H9 (cell line): ENCODE measurements around the gene TLE6. TPM values are rescaled to one million over a fixed set of nuclear protein-coding genes. Genes with fewer than 3 reads are reported as not detected.
"Not testable (repeated sequence)": the region's sequence is repeated elsewhere in the genome, so short reads cannot be mapped to it uniquely, and the experiment has no call there.

Source experiments
- DNase-seq: peaks from one replicate; pipeline ENCODE4 v3.0.0-alpha.2; 2017
- H2AFZ ChIP-seq: one replicate; pipeline ENCODE4 v1.6.1; 2013; ENCODE audit warnings: mild to moderate bottlenecking, low read length, control low read depth, moderate library complexity
- H2AK5ac ChIP-seq: 2 replicates; pipeline ENCODE4 v1.6.1; 2013; ENCODE audit warnings: low read length, control low read depth, mixed read lengths; ENCODE audit not compliant: insufficient read length
- H2BK120ac ChIP-seq: one replicate; pipeline ENCODE4 v1.6.1; 2013; ENCODE audit warnings: low read depth, mild to moderate bottlenecking, low read length, control low read depth, inconsistent platforms; ENCODE audit not compliant: poor library complexity, severe bottlenecking
- H2BK12ac ChIP-seq: 2 replicates; pipeline ENCODE4 v1.6.1; 2013; ENCODE audit warnings: low read length, control low read depth, mixed read lengths, low read depth; ENCODE audit not compliant: insufficient read length
- H2BK15ac ChIP-seq: 2 replicates; pipeline ENCODE4 v1.6.1; 2013; ENCODE audit warnings: low read depth, low read length, control low read depth
- H2BK20ac ChIP-seq: one replicate; pipeline ENCODE4 v1.6.1; 2013; ENCODE audit warnings: low read depth, mild to moderate bottlenecking, low read length, control low read depth, inconsistent platforms; ENCODE audit not compliant: poor library complexity, severe bottlenecking
- H2BK5ac ChIP-seq: 2 replicates; pipeline ENCODE4 v1.6.1; 2013; ENCODE audit warnings: low read length, control low read depth, mixed read lengths; ENCODE audit not compliant: insufficient read length
- H3K14ac ChIP-seq: 2 replicates; pipeline ENCODE4 v1.6.1; 2013; ENCODE audit warnings: low read length, control low read depth; ENCODE audit not compliant: insufficient read depth
- H3K18ac ChIP-seq: 2 replicates; pipeline ENCODE4 v1.6.1; 2013; ENCODE audit warnings: low read depth, mild to moderate bottlenecking, mixed read lengths, low read length, control low read depth; ENCODE audit not compliant: insufficient read length
- H3K23ac ChIP-seq: 2 replicates; pipeline ENCODE4 v1.6.1; 2013; ENCODE audit warnings: low read length, control low read depth, mixed read lengths, low read depth; ENCODE audit not compliant: insufficient read length
- H3K23me2 ChIP-seq: 2 replicates; pipeline ENCODE4 v1.6.1; 2013; ENCODE audit warnings: low read depth, mild to moderate bottlenecking, mixed read lengths, low read length, control low read depth; ENCODE audit not compliant: insufficient read length, poor library complexity, severe bottlenecking
- H3K27ac ChIP-seq: 2 replicates; pipeline ENCODE4 v1.5.1; 2013; ENCODE audit warnings: low read length, control low read depth, mixed read lengths, low read depth; ENCODE audit not compliant: insufficient read length
- H3K27me3 ChIP-seq: 2 replicates; pipeline ENCODE4 v1.6.1; 2013; ENCODE audit warnings: low read length, control low read depth, inconsistent platforms; ENCODE audit not compliant: insufficient read depth
- H3K4ac ChIP-seq: 2 replicates; pipeline ENCODE4 v1.6.1; 2013; ENCODE audit warnings: low read depth, mild to moderate bottlenecking, control low read depth, inconsistent platforms, low read length, moderate library complexity
- H3K4me1 ChIP-seq: 2 replicates; pipeline ENCODE4 v1.6.1; 2013; ENCODE audit warnings: low read length, control low read depth, inconsistent platforms; ENCODE audit not compliant: insufficient read depth
- H3K4me2 ChIP-seq: 2 replicates; pipeline ENCODE4 v1.6.1; 2013; ENCODE audit warnings: low read length, control low read depth, mixed read lengths; ENCODE audit not compliant: insufficient read length, insufficient read depth
- H3K56ac ChIP-seq: 2 replicates; pipeline ENCODE4 v1.6.1; 2013; ENCODE audit warnings: low read depth, mild to moderate bottlenecking, mixed read lengths, low read length, control low read depth; ENCODE audit not compliant: insufficient read length
- H3K79me1 ChIP-seq: 2 replicates; pipeline ENCODE4 v1.6.1; 2013; ENCODE audit warnings: low read depth, mild to moderate bottlenecking, moderate library complexity, low read length, control low read depth, inconsistent platforms; ENCODE audit not compliant: insufficient read depth, poor library complexity, severe bottlenecking
- H3K79me2 ChIP-seq: 2 replicates; pipeline ENCODE4 v1.6.1; 2013; ENCODE audit warnings: low read length, control low read depth, inconsistent platforms; ENCODE audit not compliant: insufficient read depth
- H3K9ac ChIP-seq: 2 replicates; pipeline ENCODE4 v1.6.1; 2013; ENCODE audit warnings: low read length, control low read depth, mixed read lengths; ENCODE audit not compliant: insufficient read length; ENCODE audit errors: extremely low read depth
- H3K9me3 ChIP-seq: one replicate; pipeline ENCODE4 v1.6.1; 2013; ENCODE audit warnings: low read depth, low read length, inconsistent platforms; ENCODE audit not compliant: control insufficient read depth
- H3T11ph ChIP-seq: one replicate; pipeline ENCODE4 v1.6.1; 2013; ENCODE audit warnings: mild to moderate bottlenecking, low read length, control low read depth, inconsistent platforms
- H4K20me1 ChIP-seq: one replicate; pipeline ENCODE4 v1.6.1; 2013; ENCODE audit not compliant: control insufficient read depth, insufficient read length, insufficient read depth
- H4K5ac ChIP-seq: 2 replicates; pipeline ENCODE4 v1.6.1; 2013; ENCODE audit warnings: low read depth, mild to moderate bottlenecking, mixed read lengths, low read length, control low read depth; ENCODE audit not compliant: insufficient read length
- H4K8ac ChIP-seq: replicated peaks from 2 replicates; pipeline ENCODE4 v1.6.1; 2013; ENCODE audit warnings: low read length, control low read depth, mixed read lengths, low read depth; ENCODE audit not compliant: insufficient read length
- H4K91ac ChIP-seq: 2 replicates; pipeline ENCODE4 v1.6.1; 2013; ENCODE audit warnings: low read depth, mild to moderate bottlenecking, moderate library complexity, mixed read lengths, low read length, control low read depth; ENCODE audit not compliant: insufficient read length
- H3K27ac Mint-ChIP-seq, 3 experiments: 2 replicates in 2 of 3; 3 replicates in 1 of 3; pipeline ENCODE4 v1.8.0; 2020 to 2021; ENCODE audit warnings: mixed read lengths in 3 of 3, mild to moderate bottlenecking in 1 of 3, moderate library complexity in 1 of 3
- H3K27me3 Mint-ChIP-seq: 2 replicates; pipeline ENCODE4 v1.8.0; 2021; ENCODE audit warnings: low read depth, mild to moderate bottlenecking, moderate library complexity, mixed read lengths
- H3K36me3 Mint-ChIP-seq, 3 experiments: 2 replicates in 2 of 3; 3 replicates in 1 of 3; pipeline ENCODE4 v1.8.0; 2020 to 2021; ENCODE audit warnings: low read depth in 3 of 3, mixed read lengths in 3 of 3; ENCODE audit not compliant: insufficient read depth in 1 of 3
- H3K4me1 Mint-ChIP-seq, 2 experiments: 2 replicates each; pipeline ENCODE4 v1.8.0; 2020; ENCODE audit warnings: mixed read lengths in 2 of 2
- H3K4me3 Mint-ChIP-seq, 2 experiments: 2 replicates in 1 of 2; 3 replicates in 1 of 2; pipeline ENCODE4 v1.8.0; 2020 to 2021; ENCODE audit warnings: mild to moderate bottlenecking in 2 of 2, mixed read lengths in 2 of 2, moderate library complexity in 1 of 2
- H3K9me3 Mint-ChIP-seq, 2 experiments: 2 replicates in 1 of 2; 3 replicates in 1 of 2; pipeline ENCODE4 v1.8.0; 2020; ENCODE audit warnings: mild to moderate bottlenecking in 2 of 2, mixed read lengths in 2 of 2, moderate library complexity in 1 of 2
- WGBS: extraction: QIAGEN DNeasy Blood & Tissue Kit; methylation state at CpG from one replicate; pipeline ENCODE4 v1.1.7; 2013; ENCODE audit warnings: missing lambda C conversion rate, low lambda C conversion rate, mixed read lengths; ENCODE audit not compliant: insufficient read length; ENCODE audit errors: extremely low coverage; 5-methylcytosine and 5-hydroxymethylcytosine counted together
- total RNA-seq: library from RNA; stranded (reverse); gene quantifications from 2 replicates; pipeline ENCODE4 v1.2.1, GENCODE V29; 2021
- TF ChIP-seq, protein P1 (sequence below): fragments of 200-600 bp; sonication (generic); conservative IDR thresholded peaks from 3 replicates; pipeline ENCODE4 v1.8.0; 2021; ENCODE audit warnings: antibody characterized with exemption, mild to moderate bottlenecking

TLE6 gene
- total RNA-seq, 1 experiment from 2014 or later: 1.7 TPM

DNA sequence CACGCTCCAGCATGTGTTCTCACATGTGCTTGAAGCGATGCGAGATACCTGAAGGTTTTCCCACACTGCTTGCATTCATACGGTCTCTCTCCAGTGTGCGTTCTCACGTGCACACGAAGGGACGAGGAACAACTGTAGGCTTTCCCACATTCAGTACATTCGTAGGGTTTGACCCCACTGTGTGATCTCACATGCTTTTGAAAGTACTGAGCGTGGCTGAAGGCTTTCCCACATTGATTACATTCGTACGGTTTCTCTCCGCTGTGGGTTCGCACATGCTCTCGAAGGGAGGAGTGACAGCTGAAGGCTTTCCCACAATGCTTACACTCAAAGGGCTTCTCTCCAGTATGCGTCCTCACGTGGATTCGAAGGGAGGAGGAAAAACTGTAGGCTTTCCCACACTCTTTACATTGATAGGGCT lies 43.9 kb upstream of the TLE6 start:
- Histone ChIP-seq H3K23me2 (no peaks in the 10 kb centered on the region), H3K9me3 (peaks cover 20% of the 10 kb centered on the region), H3K4ac (no peak overlapping the region), H2BK5ac (no peak overlapping the region), H3K79me1 (no peaks in the 10 kb centered on the region), H3T11ph (no peak overlapping the region), H4K8ac (no peak overlapping the region), H2BK20ac (no peak overlapping the region), H3K18ac (no peak overlapping the region), H2BK120ac (no peak overlapping the region), H3K14ac (no peak overlapping the region), H2AFZ (no peak overlapping the region), H3K27ac (no peak overlapping the region), H3K27me3 (no peaks in the 10 kb centered on the region), H4K20me1 (no peaks in the 10 kb centered on the region), H3K23ac (no peak overlapping the region), H3K4me2 (no peak overlapping the region), H3K9ac (no peak overlapping the region), H4K5ac (no peak overlapping the region), H3K56ac (no peak overlapping the region), H2BK15ac (no peak overlapping the region), H2AK5ac (no peak overlapping the region), H3K79me2 (no peaks in the 10 kb centered on the region), H3K4me1 (no peaks in the 10 kb centered on the region), H4K91ac (no peak overlapping the region), H2BK12ac (no peak overlapping the region)
- no peak for DNase-seq
- TF ChIP-seq, protein P1, sequence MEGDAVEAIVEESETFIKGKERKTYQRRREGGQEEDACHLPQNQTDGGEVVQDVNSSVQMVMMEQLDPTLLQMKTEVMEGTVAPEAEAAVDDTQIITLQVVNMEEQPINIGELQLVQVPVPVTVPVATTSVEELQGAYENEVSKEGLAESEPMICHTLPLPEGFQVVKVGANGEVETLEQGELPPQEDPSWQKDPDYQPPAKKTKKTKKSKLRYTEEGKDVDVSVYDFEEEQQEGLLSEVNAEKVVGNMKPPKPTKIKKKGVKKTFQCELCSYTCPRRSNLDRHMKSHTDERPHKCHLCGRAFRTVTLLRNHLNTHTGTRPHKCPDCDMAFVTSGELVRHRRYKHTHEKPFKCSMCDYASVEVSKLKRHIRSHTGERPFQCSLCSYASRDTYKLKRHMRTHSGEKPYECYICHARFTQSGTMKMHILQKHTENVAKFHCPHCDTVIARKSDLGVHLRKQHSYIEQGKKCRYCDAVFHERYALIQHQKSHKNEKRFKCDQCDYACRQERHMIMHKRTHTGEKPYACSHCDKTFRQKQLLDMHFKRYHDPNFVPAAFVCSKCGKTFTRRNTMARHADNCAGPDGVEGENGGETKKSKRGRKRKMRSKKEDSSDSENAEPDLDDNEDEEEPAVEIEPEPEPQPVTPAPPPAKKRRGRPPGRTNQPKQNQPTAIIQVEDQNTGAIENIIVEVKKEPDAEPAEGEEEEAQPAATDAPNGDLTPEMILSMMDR: no peak
- H3K27ac Mint-ChIP-seq: no peak overlapping the region
- no peaks in the 10 kb centered on the region for H3K4me1 Mint-ChIP-seq
- WGBS: no CpG with 5 or more reads among the region's 18 CpGs
- H3K27me3 Mint-ChIP-seq: peaks cover 4% of the 10 kb centered on the region; the same call in 1 of the 2 replicates
- H3K36me3 Mint-ChIP-seq: peaks cover 71 to 77% (median 75%) of the 10 kb centered on the region in 3 experiments
- H3K4me3 Mint-ChIP-seq: no peak overlapping the region
- H3K9me3 Mint-ChIP-seq: peaks cover 75 to 80% of the 10 kb centered on the region in 2 experiments

DNA sequence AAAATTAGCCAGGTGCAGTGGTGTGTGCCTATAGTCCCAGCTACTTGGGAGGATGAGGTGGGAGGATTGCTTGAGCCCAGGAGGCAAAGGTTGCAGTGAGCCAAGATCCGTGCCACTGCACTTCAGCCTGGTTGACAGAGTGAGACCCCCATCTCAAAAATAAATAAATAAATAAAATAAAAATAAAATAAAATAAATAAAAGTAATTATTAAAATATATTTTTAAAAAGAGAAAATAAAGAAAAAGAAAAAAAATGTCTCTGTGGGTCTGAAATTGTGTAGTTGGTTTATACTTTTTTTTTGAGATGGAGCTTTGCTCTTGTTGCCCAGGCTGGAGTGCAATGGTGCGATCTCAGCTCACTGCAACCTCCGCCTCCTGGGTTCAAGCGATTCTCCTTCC lies 41.5 kb upstream of the TLE6 start:
- DNase-seq, H3K4me2 ChIP-seq, H3K4me1 ChIP-seq, H4K8ac ChIP-seq, H3K27ac ChIP-seq, H3K4me3 Mint-ChIP-seq, H4K20me1 ChIP-seq, H2BK15ac ChIP-seq, H3K4ac ChIP-seq, H3K23me2 ChIP-seq, H4K91ac ChIP-seq, H3K27me3 Mint-ChIP-seq, H2AK5ac ChIP-seq, H3K4me1 Mint-ChIP-seq, H2BK20ac ChIP-seq, H3K18ac ChIP-seq, H3K56ac ChIP-seq, H3K79me1 ChIP-seq, H2BK5ac ChIP-seq, H3K14ac ChIP-seq, H3K27ac Mint-ChIP-seq, H3K27me3 ChIP-seq, H2BK120ac ChIP-seq, H3T11ph ChIP-seq, H2BK12ac ChIP-seq, H3K23ac ChIP-seq, H3K9ac ChIP-seq, H2AFZ ChIP-seq, H4K5ac ChIP-seq, H3K79me2 ChIP-seq: not testable (repeated sequence)
- peaks cover 20% of the 10 kb centered on the region for H3K9me3 ChIP-seq
- peaks cover 75 to 81% (median 78%) of the 10 kb centered on the region in 3 experiments for H3K36me3 Mint-ChIP-seq
- peaks cover 65 to 73% of the 10 kb centered on the region in 2 experiments for H3K9me3 Mint-ChIP-seq
- no CpG with 5 or more reads among the region's 4 CpGs for WGBS
